ENCODE results near the gene TRPT1.

- TF ChIP-seq BACH2 (CRISPR knock-in tag; IDR thresholded peaks at IDR 0.05; ENCODE audit: borderline replicate concordance), result no peak
- TF ChIP-seq OSR1 (CRISPR knock-in tag; IDR thresholded peaks at IDR 0.05), result no peak
- no peak for TF ChIP-seq RARB (CRISPR knock-in tag; IDR thresholded peaks at IDR 0.05)
- TF ChIP-seq SNAI2 (CRISPR knock-in tag; IDR thresholded peaks at IDR 0.05), result no peak
These were observed 23.8 kb upstream of the TRPT1 start for GRCh38 chr11:64249563-64250414.
